ENCODE results near the gene PHACTR1. TPM values are rescaled to one million over a fixed set of nuclear protein-coding genes. Genes with fewer than 3 reads are reported as not detected.

PHACTR1 gene
- total RNA-seq, 2 donors from 2014 or later = 2.8 to 6.3 TPM

- no peaks in the 10 kb centered on the region for H3K9me3 Mint-ChIP-seq
- peaks cover 5% of the 10 kb centered on the region for H3K27me3 Mint-ChIP-seq (ENCODE audit: insufficient read depth)
- H3K27me3 ChIP-seq (ENCODE audit: control insufficient read depth, insufficient read depth, low read length, poor library complexity, severe bottlenecking) = no peaks in the 10 kb centered on the region
- no peak for DNase-seq
- 85 to 92% methylated on average over 2 of the region's 3 CpGs for WGBS, 2 experiments (ENCODE audit: insufficient coverage in 1 of 2, insufficient read length in 1 of 2)
- H3K9me3 ChIP-seq (ENCODE audit: control insufficient read depth, low read length) = no peaks in the 10 kb centered on the region
- no peak for TF ChIP-seq CTCF (conservative IDR thresholded peaks at IDR 0.05)
- H3K27ac Mint-ChIP-seq = no peak overlapping the region
- no peaks in the 10 kb centered on the region for H3K36me3 ChIP-seq (ENCODE audit: control insufficient read depth, insufficient read depth, low read length)
- no peaks in the 10 kb centered on the region for H3K4me1 ChIP-seq (ENCODE audit: control insufficient read depth, insufficient read depth, low read length)
- no peak overlapping the region for H3K27ac ChIP-seq (ENCODE audit: low read depth, low read length)
- no peaks in the 10 kb centered on the region for H3K36me3 Mint-ChIP-seq (ENCODE audit: low read depth)
- peaks cover 3% of the 10 kb centered on the region for H3K4me1 Mint-ChIP-seq
- H3K4me3 Mint-ChIP-seq = no peak overlapping the region
- no peak overlapping the region for H3K4me3 ChIP-seq (ENCODE audit: low read length)
- no peak overlapping the region for H3K9ac ChIP-seq (ENCODE audit: extremely low read depth, low read length, poor library complexity, severe bottlenecking)
Measured at GRCh38 chr6:12923644-12924235, 207.2 kb downstream of the PHACTR1 start.

GRCh38 chr6:12924911-12925310, 208.3 kb downstream of the PHACTR1 start:
- Histone ChIP-seq H3K36me3 (ENCODE audit: control insufficient read depth, insufficient read depth, low read length) (no peaks in the 10 kb centered on the region), H3K9ac (ENCODE audit: extremely low read depth, low read length, poor library complexity, severe bottlenecking) (no peak overlapping the region), H3K27me3 (ENCODE audit: control insufficient read depth, insufficient read depth, low read length, poor library complexity, severe bottlenecking) (no peaks in the 10 kb centered on the region), H3K27ac (ENCODE audit: low read depth, low read length) (no peak overlapping the region), H3K4me1 (ENCODE audit: control insufficient read depth, insufficient read depth, low read length) (no peaks in the 10 kb centered on the region), H3K4me3 (ENCODE audit: low read length) (no peak overlapping the region), H3K9me3 (ENCODE audit: control insufficient read depth, low read length) (no peaks in the 10 kb centered on the region)
- Mint-ChIP-seq H3K27me3 (ENCODE audit: insufficient read depth) (peaks cover 5% of the 10 kb centered on the region), H3K4me1 (peaks cover 13% of the 10 kb centered on the region), H3K4me3 (no peak overlapping the region), H3K27ac (no peak overlapping the region), H3K36me3 (ENCODE audit: low read depth) (no peaks in the 10 kb centered on the region), H3K9me3 (no peaks in the 10 kb centered on the region)
- no peak for TF ChIP-seq CTCF (conservative IDR thresholded peaks at IDR 0.05)
- 88% methylated on average over 1 of the region's 1 CpG; no CpG with 5 or more reads in 1 of the 2 experiments for WGBS, 2 experiments (ENCODE audit: insufficient coverage in 1 of 2, insufficient read length in 1 of 2)
- DNase-seq = no peak

DNA sequence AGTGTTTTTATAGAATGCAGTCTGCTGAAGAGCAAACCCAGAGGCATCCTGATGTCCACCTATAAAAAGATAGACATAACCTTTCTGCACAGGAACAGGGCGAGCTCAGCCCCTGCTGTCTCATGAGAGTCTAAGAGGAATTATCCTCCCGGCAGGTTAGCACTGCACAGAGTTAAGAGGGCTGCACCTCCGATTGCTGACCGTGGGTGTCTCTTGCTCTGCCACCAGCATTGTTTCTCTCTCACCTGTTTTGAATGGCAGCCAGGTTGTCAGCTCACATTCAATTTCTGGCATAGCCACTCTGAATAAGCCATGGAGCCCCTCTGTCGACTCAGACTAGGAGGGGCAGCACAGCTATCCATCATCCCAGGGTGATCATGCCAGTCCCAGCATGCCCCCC, 211.2 kb downstream of the PHACTR1 start:
- no peak overlapping the region for H3K4me3 Mint-ChIP-seq
- no peak overlapping the region for H3K9ac ChIP-seq (ENCODE audit: extremely low read depth, low read length, poor library complexity, severe bottlenecking)
- no peak for DNase-seq
- no peak overlapping the region for H3K4me3 ChIP-seq (ENCODE audit: low read length)
- no peaks in the 10 kb centered on the region for H3K36me3 Mint-ChIP-seq (ENCODE audit: low read depth)
- H3K27me3 ChIP-seq (ENCODE audit: control insufficient read depth, insufficient read depth, low read length, poor library complexity, severe bottlenecking) = no peaks in the 10 kb centered on the region
- no peaks in the 10 kb centered on the region for H3K9me3 ChIP-seq (ENCODE audit: control insufficient read depth, low read length)
- no peak overlapping the region for H3K27ac ChIP-seq (ENCODE audit: low read depth, low read length)
- 89 to 92% methylated on average over 4 to 5 of the region's 5 CpGs for WGBS, 2 experiments (ENCODE audit: insufficient coverage in 1 of 2, insufficient read length in 1 of 2)
- TF ChIP-seq CTCF (conservative IDR thresholded peaks at IDR 0.05) = no peak
- H3K36me3 ChIP-seq (ENCODE audit: control insufficient read depth, insufficient read depth, low read length) = no peaks in the 10 kb centered on the region
- H3K27me3 Mint-ChIP-seq (ENCODE audit: insufficient read depth) = peaks cover 2% of the 10 kb centered on the region
- H3K9me3 Mint-ChIP-seq = no peaks in the 10 kb centered on the region
- no peak overlapping the region for H3K27ac Mint-ChIP-seq
- H3K4me1 Mint-ChIP-seq = peaks cover 18% of the 10 kb centered on the region
- no peaks in the 10 kb centered on the region for H3K4me1 ChIP-seq (ENCODE audit: control insufficient read depth, insufficient read depth, low read length)
